Hepatocyte (in vitro differentiated cells): ENCODE measurements around the gene LMF1.

Experiments
- CTCF ChIP-seq: fragments of 200-600 bp; sonication (generic); IDR thresholded peaks from 2 replicates; pipeline ENCODE4 v1.5.1; 2016; ENCODE audit warnings: antibody characterized with exemption, mild to moderate bottlenecking; ENCODE audit not compliant: poor library complexity
- EZH2 ChIP-seq: fragments of 200-600 bp; sonication (generic); IDR thresholded peaks from 2 replicates; pipeline ENCODE4 v1.6.1; 2016; ENCODE audit warnings: antibody characterized with exemption, mild to moderate bottlenecking, borderline replicate concordance
- EZH2phosphoT487 ChIP-seq: fragments of 200-600 bp; sonication (generic); IDR thresholded peaks from one replicate; pipeline ENCODE4 v1.6.1; 2018; ENCODE audit warnings: antibody characterized with exemption, mild to moderate bottlenecking, low read depth, moderate library complexity; ENCODE audit not compliant: unreplicated experiment, severe bottlenecking

GRCh38 chr16:1000608-1001007 is 29.8 kb upstream of the LMF1 start:
- TF ChIP-seq CTCF (no peak), EZH2 (no peak), EZH2phosphoT487 (no peak)
